Trophoblast cell (in vitro differentiated cells and primary cell): ENCODE results near the gene XRCC4.

Experiments used
- DNase-seq, 2 donors: peaks; one replicate each; pipeline ENCODE4 v3.0.0-alpha.2; 2016
- H2AFZ ChIP-seq: 2 replicates; pipeline ENCODE4 v1.6.1; 2013; ENCODE audit warnings: low read length, moderate library complexity, mild to moderate bottlenecking; ENCODE audit not compliant: insufficient read depth, poor library complexity
- H2AK5ac ChIP-seq: 2 replicates; pipeline ENCODE4 v1.6.1; 2013; ENCODE audit warnings: mild to moderate bottlenecking, low read length
- H2BK120ac ChIP-seq: 2 replicates; pipeline ENCODE4 v1.6.1; 2013; ENCODE audit warnings: low read length, mild to moderate bottlenecking, moderate library complexity; ENCODE audit not compliant: insufficient read depth, poor library complexity
- H2BK12ac ChIP-seq: 2 replicates; pipeline ENCODE4 v1.6.1; 2013; ENCODE audit warnings: mild to moderate bottlenecking, low read length, moderate library complexity
- H2BK5ac ChIP-seq: 2 replicates; pipeline ENCODE4 v1.6.1; 2013; ENCODE audit warnings: low read length, low read depth, moderate library complexity, mild to moderate bottlenecking; ENCODE audit not compliant: poor library complexity
- H3K14ac ChIP-seq: 2 replicates; pipeline ENCODE4 v1.6.1; 2013; ENCODE audit warnings: mild to moderate bottlenecking, low read length
- H3K18ac ChIP-seq: 2 replicates; pipeline ENCODE4 v1.6.1; 2013; ENCODE audit warnings: mild to moderate bottlenecking, low read length
- H3K23ac ChIP-seq: 2 replicates; pipeline ENCODE4 v1.6.1; 2013; ENCODE audit warnings: low read length
- H3K27ac ChIP-seq: 2 replicates; pipeline ENCODE4 v1.5.1; 2013; ENCODE audit warnings: low read depth, mild to moderate bottlenecking, inconsistent platforms, low read length, moderate library complexity
- H3K27me3 ChIP-seq: 2 replicates; pipeline ENCODE4 v1.6.1; 2013; ENCODE audit warnings: inconsistent platforms, mild to moderate bottlenecking, low read length, moderate library complexity; ENCODE audit not compliant: insufficient read depth
- H3K36me3 ChIP-seq, 2 experiments: 1 replicate in 1 of 2; 2 replicates in 1 of 2; pipeline ENCODE4 v1.6.1; 2013; ENCODE audit warnings: low read length in 2 of 2, mild to moderate bottlenecking in 2 of 2, moderate library complexity in 1 of 2; ENCODE audit not compliant: insufficient read depth in 2 of 2, control insufficient read depth in 1 of 2
- H3K4ac ChIP-seq: 2 replicates; pipeline ENCODE4 v1.6.1; 2013; ENCODE audit warnings: low read depth, mild to moderate bottlenecking, low read length, moderate library complexity
- H3K4me1 ChIP-seq, 2 experiments: 1 replicate in 1 of 2; 2 replicates in 1 of 2; pipeline ENCODE4 v1.6.1; 2013; ENCODE audit warnings: low read length in 2 of 2, mild to moderate bottlenecking in 2 of 2, moderate library complexity in 1 of 2; ENCODE audit not compliant: insufficient read depth in 2 of 2, control insufficient read depth in 1 of 2
- H3K4me2 ChIP-seq: 2 replicates; pipeline ENCODE4 v1.6.1; 2013; ENCODE audit warnings: inconsistent platforms, mild to moderate bottlenecking, low read length, moderate library complexity
- H3K4me3 ChIP-seq: 2 replicates; pipeline ENCODE4 v1.5.1; 2013; ENCODE audit warnings: mild to moderate bottlenecking, low read depth, low read length, inconsistent platforms
- H3K79me1 ChIP-seq: one replicate; pipeline ENCODE4 v1.6.1; 2013; ENCODE audit warnings: low read length
- H3K79me2 ChIP-seq: 2 replicates; pipeline ENCODE4 v1.6.1; 2013; ENCODE audit warnings: low read length, mild to moderate bottlenecking; ENCODE audit not compliant: control insufficient read depth, insufficient read depth, poor library complexity
- H3K9ac ChIP-seq: 2 replicates; pipeline ENCODE4 v1.6.1; 2013; ENCODE audit warnings: mild to moderate bottlenecking, low read length
- H3K9me3 ChIP-seq: 2 replicates; pipeline ENCODE4 v1.6.1; 2013; ENCODE audit warnings: low read depth, mild to moderate bottlenecking, control low read depth, inconsistent platforms, low read length; ENCODE audit not compliant: insufficient read depth
- H4K12ac ChIP-seq: 2 replicates; pipeline ENCODE4 v1.6.1; 2013; ENCODE audit warnings: low read depth, mild to moderate bottlenecking, low read length, moderate library complexity
- H4K8ac ChIP-seq: 2 replicates; pipeline ENCODE4 v1.6.1; 2013; ENCODE audit warnings: low read depth, mild to moderate bottlenecking, low read length, moderate library complexity
- H4K91ac ChIP-seq: one replicate; pipeline ENCODE4 v1.6.1; 2013; ENCODE audit warnings: low read depth, mild to moderate bottlenecking, low read length, moderate library complexity
- WGBS: extraction: QIAGEN DNeasy Blood & Tissue Kit; methylation state at CpG from one replicate; pipeline ENCODE4 v1.1.7; 2013; ENCODE audit warnings: missing lambda C conversion rate; ENCODE audit not compliant: insufficient read length, insufficient coverage; ENCODE audit errors: extremely low coverage; 5-methylcytosine and 5-hydroxymethylcytosine counted together

XRCC4 gene

DNA sequence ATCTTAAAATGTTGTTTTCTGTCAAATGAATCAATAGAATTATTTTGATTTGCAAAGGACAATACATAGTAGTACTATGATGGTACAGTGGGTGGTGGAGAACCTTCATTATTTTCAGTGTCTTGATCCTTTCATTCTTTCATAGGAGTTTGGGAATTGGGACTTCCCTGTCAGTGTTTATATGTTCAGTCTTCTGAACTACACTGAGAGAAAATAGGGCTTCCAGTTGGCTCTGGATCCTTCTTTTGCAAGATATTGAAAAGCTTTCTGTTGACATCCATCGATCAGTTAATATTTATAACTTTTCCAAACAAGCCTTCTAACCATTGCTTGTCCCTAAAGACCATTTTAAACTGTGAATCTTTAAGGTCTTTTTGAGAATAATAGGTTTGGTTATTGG is 94.7 kb downstream of the XRCC4 start:
- no peak overlapping the region for H3K27ac ChIP-seq
- no peak overlapping the region for H3K4me2 ChIP-seq
- no peak for DNase-seq
- no peaks in the 10 kb centered on the region for H3K27me3 ChIP-seq
- no peak overlapping the region for H4K12ac ChIP-seq
- no peaks in the 10 kb centered on the region for H3K4me1 ChIP-seq
- no peaks in the 10 kb centered on the region for H3K36me3 ChIP-seq
- H3K4me3 ChIP-seq: no peak overlapping the region
- H3K14ac ChIP-seq: no peak overlapping the region
- no peak overlapping the region for H2BK120ac ChIP-seq
- H3K9me3 ChIP-seq: no peaks in the 10 kb centered on the region
- WGBS: no CpG with 5 or more reads among the region's 1 CpG
- no peak overlapping the region for H2AFZ ChIP-seq
- H2AK5ac ChIP-seq: no peak overlapping the region
- no peak overlapping the region for H2BK12ac ChIP-seq
- no peak overlapping the region for H3K4ac ChIP-seq
- H4K8ac ChIP-seq: no peak overlapping the region
- no peak overlapping the region for H2BK5ac ChIP-seq
- no peak overlapping the region for H3K23ac ChIP-seq
- H3K79me1 ChIP-seq: no peaks in the 10 kb centered on the region
- no peak overlapping the region for H3K9ac ChIP-seq
- no peak overlapping the region for H3K18ac ChIP-seq
- no peaks in the 10 kb centered on the region for H3K79me2 ChIP-seq
- H4K91ac ChIP-seq: no peak overlapping the region

DNA sequence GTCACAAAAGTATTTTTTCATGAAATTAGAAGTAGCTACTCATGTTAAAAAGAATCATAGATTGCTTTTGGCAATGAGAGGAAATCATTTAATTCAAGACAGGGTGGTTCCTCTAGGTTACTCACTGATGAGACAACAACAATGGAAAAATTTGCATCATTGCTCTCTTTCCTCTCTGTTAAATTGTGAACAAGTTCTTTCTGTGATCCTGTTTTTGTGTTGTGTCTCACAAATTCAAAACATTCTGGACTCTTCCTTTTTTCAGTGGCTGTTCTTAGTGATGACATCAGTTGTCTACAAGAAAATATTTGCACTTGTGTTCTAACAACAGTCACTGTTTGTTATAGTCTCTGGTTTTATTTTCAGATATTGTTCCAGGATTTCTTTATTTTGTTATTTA is 95.3 kb downstream of the XRCC4 start:
- Histone ChIP-seq H3K4me2 (no peak overlapping the region), H2BK12ac (no peak overlapping the region), H3K9ac (no peak overlapping the region), H2BK5ac (no peak overlapping the region), H4K91ac (no peak overlapping the region), H4K8ac (no peak overlapping the region), H3K4me1 (no peaks in the 10 kb centered on the region), H3K36me3 (no peaks in the 10 kb centered on the region), H3K18ac (no peak overlapping the region), H4K12ac (no peak overlapping the region), H3K4me3 (no peak overlapping the region), H2AK5ac (no peak overlapping the region), H3K4ac (no peak overlapping the region), H3K9me3 (no peaks in the 10 kb centered on the region), H2AFZ (no peak overlapping the region), H2BK120ac (no peak overlapping the region), H3K23ac (no peak overlapping the region), H3K27ac (no peak overlapping the region), H3K79me2 (no peaks in the 10 kb centered on the region), H3K79me1 (no peaks in the 10 kb centered on the region), H3K14ac (no peak overlapping the region), H3K27me3 (no peaks in the 10 kb centered on the region)
- DNase-seq: no peak

- no CpG with 5 or more reads among the region's 2 CpGs for WGBS
- Histone ChIP-seq H3K4me1 (no peaks in the 10 kb centered on the region), H2BK5ac (no peak overlapping the region), H3K9ac (no peak overlapping the region), H2AFZ (no peak overlapping the region), H3K27me3 (no peaks in the 10 kb centered on the region), H3K23ac (no peak overlapping the region), H3K79me1 (no peaks in the 10 kb centered on the region), H3K27ac (no peak overlapping the region), H2AK5ac (no peak overlapping the region), H4K91ac (no peak overlapping the region), H2BK120ac (no peak overlapping the region), H3K79me2 (no peaks in the 10 kb centered on the region), H3K18ac (no peak overlapping the region), H3K14ac (no peak overlapping the region), H2BK12ac (no peak overlapping the region), H3K4me3 (no peak overlapping the region), H4K8ac (no peak overlapping the region), H3K4ac (no peak overlapping the region), H3K36me3 (no peaks in the 10 kb centered on the region), H3K9me3 (no peaks in the 10 kb centered on the region), H3K4me2 (no peak overlapping the region), H4K12ac (no peak overlapping the region)
- no peak for DNase-seq
Observed at GRCh38 chr5:83173826-83174225, 96.5 kb downstream of the XRCC4 start.

GRCh38 chr5:83177803-83178202 is 100.5 kb downstream of the XRCC4 start:
- H2BK12ac ChIP-seq: no peak overlapping the region
- peak; percentile 25 to 68 for DNase-seq
- no peak overlapping the region for H2BK5ac ChIP-seq
- no peak overlapping the region for H3K4me2 ChIP-seq
- no peak overlapping the region for H4K12ac ChIP-seq
- no peak overlapping the region for H2BK120ac ChIP-seq
- no peaks in the 10 kb centered on the region for H3K79me2 ChIP-seq
- H3K27me3 ChIP-seq: no peaks in the 10 kb centered on the region
- H3K36me3 ChIP-seq: no peaks in the 10 kb centered on the region
- no peaks in the 10 kb centered on the region for H3K4me1 ChIP-seq
- no peak overlapping the region for H3K27ac ChIP-seq
- no peak overlapping the region for H4K8ac ChIP-seq
- no peak overlapping the region for H3K23ac ChIP-seq
- H4K91ac ChIP-seq: no peak overlapping the region
- no peaks in the 10 kb centered on the region for H3K9me3 ChIP-seq
- no peak overlapping the region for H3K4ac ChIP-seq
- H3K79me1 ChIP-seq: no peaks in the 10 kb centered on the region
- no peak overlapping the region for H3K14ac ChIP-seq
- H2AK5ac ChIP-seq: no peak overlapping the region
- no peak overlapping the region for H3K9ac ChIP-seq
- H3K18ac ChIP-seq: no peak overlapping the region
- 100% methylated on average over 2 of the region's 2 CpGs for WGBS
- H2AFZ ChIP-seq: no peak overlapping the region
- no peak overlapping the region for H3K4me3 ChIP-seq

DNA sequence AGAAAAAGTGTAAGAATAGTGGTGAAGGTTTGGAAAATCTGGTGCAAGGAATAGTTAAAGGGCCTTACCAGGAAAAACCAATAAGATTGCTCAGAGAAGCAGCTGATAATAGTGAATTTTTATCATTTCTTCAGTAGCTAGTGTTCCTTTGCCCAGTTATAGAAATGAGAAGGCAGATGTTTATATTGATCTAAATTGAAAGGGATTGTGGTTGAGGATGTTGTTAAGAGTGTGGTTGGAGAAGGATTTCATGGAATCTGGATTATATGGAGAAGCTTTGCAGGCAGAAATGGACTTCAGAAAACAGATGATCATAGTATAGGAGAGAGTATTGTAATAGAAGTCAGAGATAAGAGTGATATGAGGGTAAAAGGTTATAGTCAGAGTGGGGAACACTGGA is 102.6 kb downstream of the XRCC4 start:
- H3K27ac ChIP-seq: no peak overlapping the region
- H4K12ac ChIP-seq: no peak overlapping the region
- no peak overlapping the region for H2BK12ac ChIP-seq
- no peak overlapping the region for H3K18ac ChIP-seq
- no peak overlapping the region for H2AK5ac ChIP-seq
- no peak overlapping the region for H2BK120ac ChIP-seq
- no peak overlapping the region for H3K4ac ChIP-seq
- H3K79me1 ChIP-seq: no peaks in the 10 kb centered on the region
- H4K8ac ChIP-seq: no peak overlapping the region
- H3K4me1 ChIP-seq: no peaks in the 10 kb centered on the region
- no peak overlapping the region for H3K23ac ChIP-seq
- H3K9ac ChIP-seq: no peak overlapping the region
- no peak for DNase-seq
- no peaks in the 10 kb centered on the region for H3K27me3 ChIP-seq
- H3K4me3 ChIP-seq: no peak overlapping the region
- H2AFZ ChIP-seq: no peak overlapping the region
- no peaks in the 10 kb centered on the region for H3K9me3 ChIP-seq
- H2BK5ac ChIP-seq: no peak overlapping the region
- H4K91ac ChIP-seq: no peak overlapping the region
- H3K79me2 ChIP-seq: no peaks in the 10 kb centered on the region
- no peak overlapping the region for H3K14ac ChIP-seq
- H3K4me2 ChIP-seq: no peak overlapping the region
- no peaks in the 10 kb centered on the region for H3K36me3 ChIP-seq
